Measurements from ENCODE around the gene RWDD2A. TPM values are rescaled to one million over a fixed set of nuclear protein-coding genes. Genes with fewer than 3 reads are reported as not detected.

The RWDD2A gene
- total and polyA plus RNA-seq, 2 of the 4 experiments (the other 2 are of a cell fraction): 3.9 to 4.1 TPM

- CTCF ChIA-PET: no interaction called here
- TF ChIP-seq CEBPB (IDR thresholded peaks at IDR 0.05; ENCODE audit: low read depth, low read length): no peak
- no peak for TF ChIP-seq RAD21 (IDR thresholded peaks at IDR 0.05; ENCODE audit: low read length)
- TF ChIP-seq SMC3 (IDR thresholded peaks at IDR 0.05; ENCODE audit: low read depth, low read length): no peak
- TF ChIP-seq MAZ (IDR thresholded peaks at IDR 0.05; ENCODE audit: borderline replicate concordance, low read depth, low read length): no peak
- TF ChIP-seq RFX5 (IDR thresholded peaks at IDR 0.05; ENCODE audit: low read depth, low read length): no peak
- no peak for TF ChIP-seq CHD1 (IDR thresholded peaks at IDR 0.05; ENCODE audit: low read depth, low read length)
- TF ChIP-seq ELK1 (IDR thresholded peaks at IDR 0.05; ENCODE audit: borderline replicate concordance, low read depth, low read length): no peak
- TF ChIP-seq BHLHE40 (IDR thresholded peaks at IDR 0.05; ENCODE audit: low read depth, low read length): no peak
- no peak for TF ChIP-seq NFE2L2 (IDR thresholded peaks at IDR 0.05; ENCODE audit: low read depth, low read length)
- dilution Hi-C loops (cut with HindIII; ENCODE audit: low sequenced_read_pairs, unreplicated experiment): no loop called here
These were observed 33.0 kb upstream of the RWDD2A start for GRCh38 chr6:83160167-83160566.

More at GRCh38 chr6:83160167-83160566, 33.0 kb upstream of the RWDD2A start:
- 0 out of 2 replicates have a peak, but pooled peaks cover 3% of the 10 kb centered on the region for H3K9me1 ChIP-seq (ENCODE audit: insufficient read depth, low read length)
- no peaks in the 10 kb centered on the region for H3K27me3 ChIP-seq (ENCODE audit: control insufficient read depth, insufficient read depth, low read length)
- no peaks in the 10 kb centered on the region for H3K4me1 ChIP-seq (ENCODE audit: control insufficient read depth, insufficient read depth, low read length)
- H3K23ac ChIP-seq (ENCODE audit: low read depth, low read length): no peak overlapping the region
- H3K4ac ChIP-seq (ENCODE audit: low read depth, low read length): no peak overlapping the region
- 83% methylated on average over 1 of the region's 1 CpG; no CpG with 5 or more reads in 1 of the 2 experiments for WGBS, 2 experiments (ENCODE audit: extremely low coverage in 2 of 2, insufficient read length in 1 of 2)
- no peak overlapping the region for H3K56ac ChIP-seq (ENCODE audit: extremely low read depth, insufficient read depth, low read length)
- in situ Hi-C loops (cut with MboI; ENCODE audit: low sequenced_read_pairs) (no loop called here), intact Hi-C loops (cut with micrococcal nuclease) (loop anchor here (5.0 kb wide), 1 partner anchor 928 kb away; no protein-coding TSS in a partner anchor)
- no peak overlapping the region for H2AK5ac ChIP-seq (ENCODE audit: low read depth, low read length)
- no peak overlapping the region for H3K9ac ChIP-seq (ENCODE audit: low read depth, low read length)
- no peak overlapping the region for H3K4me2 ChIP-seq (ENCODE audit: low read depth, low read length)
- H3K9me3 ChIP-seq (ENCODE audit: control insufficient read depth, insufficient read depth, low read length): no peaks in the 10 kb centered on the region
- no peak for DNase-seq
- H2AFZ ChIP-seq (replicated peaks; ENCODE audit: low read length, poor library complexity): no peak overlapping the region
- POLR2A ChIA-PET (ENCODE audit: unreplicated experiment): no interaction called here
- no peak overlapping the region for H2AK9ac ChIP-seq (replicated peaks; ENCODE audit: low read depth, low read length, poor library complexity)
- no peak overlapping the region for H2BK120ac ChIP-seq (ENCODE audit: low read depth, low read length)
- H4K5ac ChIP-seq (ENCODE audit: low read depth, low read length): no peak overlapping the region
- H4K91ac ChIP-seq (ENCODE audit: insufficient read depth, low read depth, low read length): no peak overlapping the region
- no peak overlapping the region for H2BK5ac ChIP-seq (ENCODE audit: low read depth, low read length, poor library complexity, severe bottlenecking)
- no peak overlapping the region for H2BK20ac ChIP-seq (ENCODE audit: low read depth, low read length)
- no peak overlapping the region for H3K4me3 ChIP-seq (ENCODE audit: insufficient read depth, low read depth, low read length)
- BruUV-seq (replicated peaks): no TSS peak
- no peak overlapping the region for H4K8ac ChIP-seq (ENCODE audit: low read depth in 2 of 2, low read length in 2 of 2)
- ATAC-seq (ENCODE audit: low read depth): no peak
- H4K20me1 ChIP-seq (ENCODE audit: insufficient read depth, low read length): no peaks in the 10 kb centered on the region
- H3K14ac ChIP-seq (replicated peaks; ENCODE audit: low read depth, low read length): no peak overlapping the region
- H3K18ac ChIP-seq (ENCODE audit: low read depth, low read length): no peak overlapping the region
- no peak overlapping the region for H2BK15ac ChIP-seq (ENCODE audit: low read depth, low read length)
- no peak overlapping the region for H3K27ac ChIP-seq (ENCODE audit: insufficient read depth, low read length)
- no peaks in the 10 kb centered on the region for H3K79me1 ChIP-seq (ENCODE audit: low read depth in 1 of 2, low read length in 2 of 2)
- peaks cover 13% of the 10 kb centered on the region for H3K36me3 ChIP-seq (ENCODE audit: control insufficient read depth, insufficient read depth, low read length)

Data from IMR-90 (cell line).